Panc1 (cell line): Measurements from ENCODE around the gene PCSK2. TPM values are rescaled to one million over a fixed set of nuclear protein-coding genes. Genes with fewer than 3 reads are reported as not detected.

Source experiments
- ATAC-seq: fragments of 200-7000 bp; cut with Tn5 transposase; 2 replicates; pipeline ENCODE4 v1.9.1; 2020; ENCODE audit warnings: mild to moderate bottlenecking, moderate library complexity
- BruUV-seq: library from RNA; stranded (reverse); fragments of 400-500 nt; replicated peaks from 2 replicates; lab custom pipeline; 2021; lab: Mats Ljungman, UMichigan
- CTCF ChIA-PET: fragments of 300-600 bp; sonication (Branson Sonifier 250); formaldehyde crosslinking; loops from one replicate; lab custom pipeline; 2022; ENCODE audit warnings: antibody characterized with exemption; lab: Charles Lee
- POLR2A ChIA-PET: fragments of 300-600 bp; sonication (Branson Sonifier 250); formaldehyde crosslinking; loops from one replicate; lab custom pipeline; 2022; ENCODE audit warnings: antibody characterized with exemption; lab: Charles Lee
- DNase-seq: peaks from one replicate; pipeline ENCODE4 v3.0.0-alpha.2; 2010; ENCODE audit warnings: low read depth, low spot score
- H3K27ac ChIP-seq: 2 replicates; pipeline ENCODE4 v1.5.1; 2011; ENCODE audit warnings: mild to moderate bottlenecking, low read length, inconsistent platforms
- H3K27me3 ChIP-seq: fragments of 200-500 bp; sonication (Bioruptor generic); 2 replicates; pipeline ENCODE4 v1.6.0; 2014; ENCODE audit warnings: low read length, inconsistent platforms; ENCODE audit not compliant: control insufficient read depth, insufficient read depth
- H3K36me3 ChIP-seq: fragments of 200-500 bp; sonication (Bioruptor generic); 2 replicates; pipeline ENCODE4 v1.5.1; 2014; ENCODE audit warnings: inconsistent platforms, mild to moderate bottlenecking, low read length, moderate library complexity; ENCODE audit not compliant: control insufficient read depth, insufficient read depth
- H3K4me1 ChIP-seq: 2 replicates; pipeline ENCODE4 v1.5.1; 2011; ENCODE audit warnings: inconsistent platforms, mild to moderate bottlenecking, low read length, moderate library complexity; ENCODE audit not compliant: control insufficient read depth, insufficient read depth
- H3K4me3 ChIP-seq, 2 experiments: 2 replicates each; pipeline ENCODE4 v1.5.1; 2011 to 2012; ENCODE audit warnings: low read depth in 2 of 2, low read length in 2 of 2, mild to moderate bottlenecking in 2 of 2, inconsistent platforms in 1 of 2, moderate library complexity in 1 of 2
- H3K9me3 ChIP-seq: fragments of 200-500 bp; sonication (Bioruptor generic); 2 replicates; pipeline ENCODE4 v1.5.1; 2014; ENCODE audit warnings: low read depth, mild to moderate bottlenecking, inconsistent platforms, low read length, moderate library complexity; ENCODE audit not compliant: control insufficient read depth, insufficient read depth
- POLR2AphosphoS5 ChIP-seq: IDR thresholded peaks from 2 replicates; pipeline ENCODE4 v1.6.1; 2012; ENCODE audit warnings: mild to moderate bottlenecking, low read depth, low read length, moderate library complexity
- SIN3A ChIP-seq: IDR thresholded peaks from 2 replicates; pipeline ENCODE4 v1.6.1; 2012; ENCODE audit warnings: low read depth, mild to moderate bottlenecking, low read length, moderate library complexity, borderline replicate concordance; ENCODE audit not compliant: insufficient read depth
- TCF7L2 ChIP-seq: IDR thresholded peaks from 2 replicates; pipeline ENCODE4 v1.6.1; 2011; ENCODE audit warnings: mild to moderate bottlenecking, low read depth, low read length, inconsistent platforms
- in situ Hi-C: cut with HindIII; loops from 2 replicates; pipeline ENCODE4 v1.10.0; 2016; ENCODE audit warnings: low sequenced_read_pairs, low pct_unique_long_range_greater_than_20kb
- intact Hi-C: fragments of 100-400 bp; cut with micrococcal nuclease; formaldehyde crosslinking; loops from one replicate; pipeline ENCODE4 v1.10.0; 2022; ENCODE audit not compliant: unreplicated experiment
- total RNA-seq: library from RNA; stranded (reverse); gene quantifications from one replicate; pipeline ENCODE4 v1.2.1, GENCODE V29; 2021; ENCODE audit not compliant: unreplicated experiment
- TF ChIP-seq, protein P1 (sequence below), 2 experiments: IDR thresholded peaks; 2 replicates each; pipeline ENCODE4 v1.6.1; 2011 to 2012; ENCODE audit warnings: low read depth in 2 of 2, control low read depth in 1 of 2, low read length in 1 of 2, mild to moderate bottlenecking in 1 of 2, moderate library complexity in 1 of 2; ENCODE audit not compliant: insufficient read depth in 1 of 2
- TF ChIP-seq, protein P2 (sequence below): fragments of 450-650 bp; IDR thresholded peaks from 2 replicates; pipeline ENCODE4 v1.5.1; 2017; ENCODE audit warnings: mild to moderate bottlenecking

PCSK2 gene
- total RNA-seq, 1 experiment from 2014 or later = not detected

DNA sequence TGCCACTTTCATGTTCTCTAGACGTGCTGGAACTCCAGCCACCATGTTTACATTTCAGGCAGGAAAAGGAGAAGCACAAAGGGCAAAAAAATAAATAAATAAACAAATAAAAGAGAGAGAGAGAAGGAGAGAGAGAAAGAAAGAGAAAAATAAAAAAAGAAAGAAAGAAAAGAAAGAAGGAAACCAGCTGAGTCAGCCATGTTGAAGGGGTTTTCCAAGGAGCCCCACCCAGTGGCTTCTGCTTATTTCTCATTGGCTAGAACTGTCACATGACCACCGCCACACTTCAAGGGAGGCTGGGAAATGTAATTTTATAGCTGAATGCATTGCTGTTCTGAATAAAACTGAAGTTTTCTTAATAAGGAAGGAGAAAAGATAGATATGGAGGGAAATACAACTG is 233.3 kb downstream of the PCSK2 start:
- Histone ChIP-seq H3K4me3 (no peak overlapping the region), H3K4me1 (no peaks in the 10 kb centered on the region), H3K9me3 (no peaks in the 10 kb centered on the region), H3K27me3 (peaks cover 12% of the 10 kb centered on the region), H3K36me3 (no peaks in the 10 kb centered on the region), H3K27ac (no peak overlapping the region)
- BruUV-seq = no TSS peak
- intact Hi-C loops = no loop called here
- POLR2A ChIA-PET = no interaction called here
- CTCF ChIA-PET = no interaction called here
- TF ChIP-seq, protein P1, sequence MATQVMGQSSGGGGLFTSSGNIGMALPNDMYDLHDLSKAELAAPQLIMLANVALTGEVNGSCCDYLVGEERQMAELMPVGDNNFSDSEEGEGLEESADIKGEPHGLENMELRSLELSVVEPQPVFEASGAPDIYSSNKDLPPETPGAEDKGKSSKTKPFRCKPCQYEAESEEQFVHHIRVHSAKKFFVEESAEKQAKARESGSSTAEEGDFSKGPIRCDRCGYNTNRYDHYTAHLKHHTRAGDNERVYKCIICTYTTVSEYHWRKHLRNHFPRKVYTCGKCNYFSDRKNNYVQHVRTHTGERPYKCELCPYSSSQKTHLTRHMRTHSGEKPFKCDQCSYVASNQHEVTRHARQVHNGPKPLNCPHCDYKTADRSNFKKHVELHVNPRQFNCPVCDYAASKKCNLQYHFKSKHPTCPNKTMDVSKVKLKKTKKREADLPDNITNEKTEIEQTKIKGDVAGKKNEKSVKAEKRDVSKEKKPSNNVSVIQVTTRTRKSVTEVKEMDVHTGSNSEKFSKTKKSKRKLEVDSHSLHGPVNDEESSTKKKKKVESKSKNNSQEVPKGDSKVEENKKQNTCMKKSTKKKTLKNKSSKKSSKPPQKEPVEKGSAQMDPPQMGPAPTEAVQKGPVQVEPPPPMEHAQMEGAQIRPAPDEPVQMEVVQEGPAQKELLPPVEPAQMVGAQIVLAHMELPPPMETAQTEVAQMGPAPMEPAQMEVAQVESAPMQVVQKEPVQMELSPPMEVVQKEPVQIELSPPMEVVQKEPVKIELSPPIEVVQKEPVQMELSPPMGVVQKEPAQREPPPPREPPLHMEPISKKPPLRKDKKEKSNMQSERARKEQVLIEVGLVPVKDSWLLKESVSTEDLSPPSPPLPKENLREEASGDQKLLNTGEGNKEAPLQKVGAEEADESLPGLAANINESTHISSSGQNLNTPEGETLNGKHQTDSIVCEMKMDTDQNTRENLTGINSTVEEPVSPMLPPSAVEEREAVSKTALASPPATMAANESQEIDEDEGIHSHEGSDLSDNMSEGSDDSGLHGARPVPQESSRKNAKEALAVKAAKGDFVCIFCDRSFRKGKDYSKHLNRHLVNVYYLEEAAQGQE (IDR thresholded peaks at IDR 0.05; ENCODE audit: insufficient read depth in 1 of 2, low read depth in 2 of 2, low read length in 1 of 2) = no peak
- no peak for TF ChIP-seq POLR2AphosphoS5
- TF ChIP-seq SIN3A = no peak
- TF ChIP-seq, protein P2, sequence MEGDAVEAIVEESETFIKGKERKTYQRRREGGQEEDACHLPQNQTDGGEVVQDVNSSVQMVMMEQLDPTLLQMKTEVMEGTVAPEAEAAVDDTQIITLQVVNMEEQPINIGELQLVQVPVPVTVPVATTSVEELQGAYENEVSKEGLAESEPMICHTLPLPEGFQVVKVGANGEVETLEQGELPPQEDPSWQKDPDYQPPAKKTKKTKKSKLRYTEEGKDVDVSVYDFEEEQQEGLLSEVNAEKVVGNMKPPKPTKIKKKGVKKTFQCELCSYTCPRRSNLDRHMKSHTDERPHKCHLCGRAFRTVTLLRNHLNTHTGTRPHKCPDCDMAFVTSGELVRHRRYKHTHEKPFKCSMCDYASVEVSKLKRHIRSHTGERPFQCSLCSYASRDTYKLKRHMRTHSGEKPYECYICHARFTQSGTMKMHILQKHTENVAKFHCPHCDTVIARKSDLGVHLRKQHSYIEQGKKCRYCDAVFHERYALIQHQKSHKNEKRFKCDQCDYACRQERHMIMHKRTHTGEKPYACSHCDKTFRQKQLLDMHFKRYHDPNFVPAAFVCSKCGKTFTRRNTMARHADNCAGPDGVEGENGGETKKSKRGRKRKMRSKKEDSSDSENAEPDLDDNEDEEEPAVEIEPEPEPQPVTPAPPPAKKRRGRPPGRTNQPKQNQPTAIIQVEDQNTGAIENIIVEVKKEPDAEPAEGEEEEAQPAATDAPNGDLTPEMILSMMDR = no peak
- no peak for TF ChIP-seq TCF7L2
- DNase-seq = no peak
- in situ Hi-C loops = no loop called here
- ATAC-seq = no peak

DNA sequence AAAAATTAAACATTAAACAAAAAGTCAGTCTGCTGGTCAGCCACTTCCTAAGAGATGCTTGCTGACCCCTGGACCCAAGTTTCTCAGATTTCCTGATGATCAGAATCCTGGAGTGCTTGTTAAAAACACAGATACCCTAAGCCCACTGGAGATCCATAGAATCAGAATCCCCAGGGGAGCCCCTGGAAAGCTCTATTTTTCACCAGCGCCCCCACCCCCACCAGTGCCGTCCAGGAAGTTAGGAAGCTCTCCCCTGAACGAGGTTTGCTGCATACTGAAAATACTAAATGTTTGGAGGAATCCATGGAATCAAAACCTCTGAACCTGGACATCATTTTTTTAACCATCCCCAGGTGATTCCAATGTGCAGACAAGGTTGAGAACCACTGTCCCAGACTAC is 235.1 kb downstream of the PCSK2 start:
- Histone ChIP-seq H3K27me3 (peaks cover 5% of the 10 kb centered on the region), H3K27ac (no peak overlapping the region), H3K36me3 (no peaks in the 10 kb centered on the region), H3K4me1 (no peaks in the 10 kb centered on the region), H3K4me3 (no peak overlapping the region), H3K9me3 (no peaks in the 10 kb centered on the region)
- no peak for ATAC-seq
- POLR2A ChIA-PET = no interaction called here
- in situ Hi-C loops = no loop called here
- CTCF ChIA-PET = no interaction called here
- no TSS peak for BruUV-seq
- TF ChIP-seq POLR2AphosphoS5 (no peak), TCF7L2 (no peak), SIN3A (no peak)
- TF ChIP-seq, protein P2 = no peak
- TF ChIP-seq, protein P1 (IDR thresholded peaks at IDR 0.05; ENCODE audit: insufficient read depth in 1 of 2, low read depth in 2 of 2, low read length in 1 of 2) = no peak
- DNase-seq = no peak
- intact Hi-C loops = no loop called here
